SH-SY5Y (cell line): ENCODE measurements around the gene C13orf46.

Experiments
- GATA2 ChIP-seq: IDR thresholded peaks from 2 replicates; pipeline ENCODE4 v1.6.1; 2011; ENCODE audit warnings: mild to moderate bottlenecking, low read depth, low read length
- GATA3 ChIP-seq: IDR thresholded peaks from 2 replicates; pipeline ENCODE4 v1.6.1; 2011; ENCODE audit warnings: low read depth, mild to moderate bottlenecking, low read length, moderate library complexity

DNA sequence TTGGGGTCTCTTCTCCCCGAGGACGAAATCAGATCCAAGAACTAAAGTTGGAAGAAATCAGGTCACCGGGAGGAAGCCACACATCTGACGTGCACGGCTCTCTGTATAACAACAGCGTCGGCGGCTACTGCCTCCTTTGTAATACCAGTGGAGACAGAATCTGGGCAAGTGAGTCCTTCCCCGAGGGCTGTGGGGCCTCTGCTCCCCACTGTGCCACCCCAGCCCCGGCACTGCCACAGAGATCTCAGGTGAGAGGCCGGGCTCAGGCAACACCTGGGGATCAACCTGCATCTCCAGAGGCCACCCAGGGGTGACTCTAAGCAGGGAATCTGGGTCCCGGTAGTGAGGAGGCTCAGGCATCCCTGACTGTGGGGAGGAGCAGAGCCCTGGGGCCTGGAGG lies 33.7 kb upstream of the C13orf46 start:
- TF ChIP-seq GATA2 = no peak
- no peak for TF ChIP-seq GATA3
